HepG2 (cell line): ENCODE results near the gene NAPSA. TPM values are rescaled to one million over a fixed set of nuclear protein-coding genes. Genes with fewer than 3 reads are reported as not detected.

ENCODE experiments used
- ATAC-seq: fragments of 200-7000 bp; cut with Tn5 transposase; 3 replicates; pipeline ENCODE4 v1.9.1; 2020; ENCODE audit warnings: mild to moderate bottlenecking, moderate library complexity
- BruUV-seq: library from RNA; stranded (reverse); fragments of 400-500 nt; replicated peaks from 2 replicates; lab custom pipeline; 2021; lab: Mats Ljungman, UMichigan
- CTCF ChIA-PET: fragments of 300-600 bp; formaldehyde crosslinking; extraction: SDS; loops from one replicate; lab custom pipeline; 2021; ENCODE audit warnings: low total read pairs, inconsistent platforms, low intra/inter-chr PET ratio; lab: Yijun Ruan, JAX
- POLR2A ChIA-PET: fragments of 350-600 bp; sonication (Branson Sonifier 250); formaldehyde crosslinking; loops from one replicate; lab custom pipeline; 2020; ENCODE audit warnings: antibody characterized with exemption, inconsistent platforms; lab: Yijun Ruan, JAX
- DNase-seq: peaks from one replicate; pipeline ENCODE4 v3.0.0-alpha.2; 2015; ENCODE audit warnings: low spot score
- FAIRE-seq: peaks from 3 replicates; lab custom pipeline; 2011; peaks lifted over from hg19 to GRCh38; lab: Jason Lieb, UNC
- H2AFZ ChIP-seq: one replicate; pipeline ENCODE4 v1.6.1; 2011; ENCODE audit warnings: low read length, inconsistent platforms
- H3K27ac ChIP-seq: fragments of 300-600 bp; 3 replicates; pipeline ENCODE4 v1.8.0; 2011; ENCODE audit warnings: mixed run types, mild to moderate bottlenecking, mixed read lengths, low read length, inconsistent platforms; ENCODE audit not compliant: insufficient read depth; ENCODE audit errors: extremely low read length
- H3K27me3 ChIP-seq, 2 experiments: fragments of 200-600 bp in 1 of 2; 2 replicates in 1 of 2; 3 replicates in 1 of 2; pipeline versions ENCODE4 v1.6.0 to v1.8.0; 2011; ENCODE audit warnings: low read length in 2 of 2, mild to moderate bottlenecking in 2 of 2, moderate library complexity in 2 of 2, inconsistent platforms in 1 of 2; ENCODE audit not compliant: insufficient read depth in 2 of 2, control insufficient read depth in 1 of 2
- H3K36me3 ChIP-seq, 2 experiments: fragments of 200-600 bp in 1 of 2; replicated peaks in 1 of 2; 2 replicates in 1 of 2; 3 replicates in 1 of 2; pipeline versions ENCODE4 v1.5.1 to v1.8.0; 2011; ENCODE audit warnings: low read length in 2 of 2, inconsistent platforms in 1 of 2; ENCODE audit not compliant: insufficient read depth in 2 of 2, control insufficient read depth in 1 of 2
- H3K4me1 ChIP-seq: 2 replicates; pipeline ENCODE4 v1.5.1; 2012; ENCODE audit warnings: low read length, inconsistent platforms; ENCODE audit not compliant: insufficient read depth
- H3K4me2 ChIP-seq: 2 replicates; pipeline ENCODE4 v1.6.0; 2011; ENCODE audit warnings: low read depth, low read length, inconsistent platforms
- H3K4me3 ChIP-seq, 3 experiments: fragments of 200-600 bp in 1 of 3; sonication (generic), shearing (Covaris generic) in 1 of 3; replicated peaks in 1 of 3; 2 replicates each; pipeline ENCODE4 v1.5.1; 2011 to 2016; ENCODE audit warnings: low read length in 3 of 3, inconsistent platforms in 2 of 3, low read depth in 2 of 3, mild to moderate bottlenecking in 2 of 3, control low read depth in 1 of 3, mixed read lengths in 1 of 3; ENCODE audit not compliant: insufficient read depth in 1 of 3
- H3K79me2 ChIP-seq: one replicate; pipeline ENCODE4 v1.6.1; 2011; ENCODE audit warnings: low read length, inconsistent platforms; ENCODE audit not compliant: insufficient read depth
- H3K9ac ChIP-seq: 2 replicates; pipeline ENCODE4 v1.6.0; 2011; ENCODE audit warnings: mild to moderate bottlenecking, low read depth, low read length, inconsistent platforms; ENCODE audit not compliant: insufficient read depth
- H3K9me3 ChIP-seq: 2 replicates; pipeline ENCODE4 v1.5.1; 2012; ENCODE audit warnings: mild to moderate bottlenecking, low read length
- H4K20me1 ChIP-seq: 2 replicates; pipeline ENCODE4 v1.6.0; 2011; ENCODE audit warnings: inconsistent platforms, mild to moderate bottlenecking, low read length, moderate library complexity; ENCODE audit not compliant: insufficient read depth
- ATM ChIP-seq: fragments of 450-650 bp; IDR thresholded peaks from 2 replicates; pipeline ENCODE4 v1.7.1; 2017; ENCODE audit warnings: mild to moderate bottlenecking, borderline replicate concordance
- GATA4 ChIP-seq: sonication (generic); IDR thresholded peaks from 2 replicates; pipeline ENCODE4 v1.6.1; 2016; ENCODE audit warnings: antibody characterized with exemption, low read depth, borderline replicate concordance
- HES4 ChIP-seq: sonication (generic); formaldehyde crosslinking; IDR thresholded peaks from 2 replicates; pipeline ENCODE4 v1.9.0; 2021; ENCODE audit warnings: mild to moderate bottlenecking, missing genetic modification reagents, borderline replicate concordance
- ISL2 ChIP-seq: sonication (generic); formaldehyde crosslinking; IDR thresholded peaks from 2 replicates; pipeline ENCODE4 v1.5.0; 2020; ENCODE audit warnings: missing genetic modification reagents
- KDM5A ChIP-seq: fragments of 200-600 bp; sonication (generic); IDR thresholded peaks from 2 replicates; pipeline ENCODE4 v1.7.0; 2018; ENCODE audit warnings: antibody characterized with exemption, mild to moderate bottlenecking, low read length, borderline replicate concordance
- MAFG ChIP-seq: sonication (generic); formaldehyde crosslinking; IDR thresholded peaks from 2 replicates; pipeline ENCODE4 v1.5.1; 2020; ENCODE audit warnings: mild to moderate bottlenecking, missing genetic modification reagents
- MYC ChIP-seq: sonication (generic); formaldehyde crosslinking; IDR thresholded peaks from 2 replicates; pipeline ENCODE4 v1.9.0; 2021; ENCODE audit warnings: missing genetic modification reagents, borderline replicate concordance
- NFAT5 ChIP-seq: sonication (generic); formaldehyde crosslinking; IDR thresholded peaks from 2 replicates; pipeline ENCODE4 v1.4.0; 2020; ENCODE audit warnings: missing genetic modification reagents
- RAD51 ChIP-seq: fragments of 450-650 bp; IDR thresholded peaks from 2 replicates; pipeline ENCODE4 v1.6.1; 2016; ENCODE audit warnings: borderline replicate concordance
- SNAI1 ChIP-seq: sonication (generic); formaldehyde crosslinking; IDR thresholded peaks from 2 replicates; pipeline ENCODE4 v1.5.0; 2020; ENCODE audit warnings: mild to moderate bottlenecking, missing genetic modification reagents, borderline replicate concordance
- ZNF136 ChIP-seq: sonication (generic); formaldehyde crosslinking; IDR thresholded peaks from 2 replicates; pipeline ENCODE4 v1.8.1; 2022; ENCODE audit warnings: low read depth, mild to moderate bottlenecking, moderate library complexity, missing genetic modification reagents
- ZNF143 ChIP-seq: sonication (generic); formaldehyde crosslinking; IDR thresholded peaks from 2 replicates; pipeline ENCODE4 v1.4.0; 2020; ENCODE audit warnings: missing genetic modification reagents
- ZNF275 ChIP-seq: sonication (generic); formaldehyde crosslinking; IDR thresholded peaks from 2 replicates; pipeline ENCODE4 v1.8.0; 2022; ENCODE audit warnings: missing genetic modification reagents, mild to moderate bottlenecking, inconsistent platforms, borderline replicate concordance
- ZNF550 ChIP-seq: sonication (generic); formaldehyde crosslinking; IDR thresholded peaks from 2 replicates; pipeline ENCODE4 v1.4.0; 2020; ENCODE audit warnings: mild to moderate bottlenecking, missing genetic modification reagents, borderline replicate concordance
- ZNF552 ChIP-seq: sonication (generic); formaldehyde crosslinking; IDR thresholded peaks from 2 replicates; pipeline ENCODE4 v1.9.0; 2022; ENCODE audit warnings: missing genetic modification reagents, mild to moderate bottlenecking, borderline replicate concordance
- ZNF770 ChIP-seq: sonication (generic); formaldehyde crosslinking; IDR thresholded peaks from 2 replicates; pipeline ENCODE4 v1.5.0; 2020; ENCODE audit warnings: mild to moderate bottlenecking, missing genetic modification reagents
- ZNF816 ChIP-seq: sonication (generic); formaldehyde crosslinking; IDR thresholded peaks from 2 replicates; pipeline ENCODE4 v1.8.0; 2022; ENCODE audit warnings: missing genetic modification reagents, mild to moderate bottlenecking, borderline replicate concordance
- WGBS: methylation state at CpG from one replicate; pipeline ENCODE4 v1.1.6; 2017; ENCODE audit warnings: low lambda C conversion rate; 5-methylcytosine and 5-hydroxymethylcytosine counted together
- in situ Hi-C: cut with HindIII; loops from 2 replicates; pipeline ENCODE4 v1.10.0; 2017; ENCODE audit warnings: low pct_unique_long_range_greater_than_20kb; ENCODE audit not compliant: extremely low pct_ligation_motif_present
- intact Hi-C: fragments of 100-400 bp; cut with micrococcal nuclease; formaldehyde crosslinking; loops from one replicate; pipeline ENCODE4 v1.10.0; 2022; ENCODE audit not compliant: unreplicated experiment
- polyA plus RNA-seq, 8 experiments: library from polyadenylated mRNA; depleted of rRNA in 3 of 8; stranded (reverse) in 7 of 8; unstranded in 1 of 8; fragments of >200 nt; fragmentation: Illumina TruSeq in 4 of 8; extraction: Trizol in 4 of 8; gene quantifications; 2 replicates each; pipeline versions ENCODE4 v1.2.1 to v1.2.3, GENCODE V29; 2011 to 2016; ENCODE audit warnings: low read depth in 4 of 8, missing spikeins in 1 of 8, mixed read lengths in 1 of 8; ENCODE audit not compliant: insufficient read depth in 1 of 8
- total RNA-seq, 5 experiments: library from RNA; depleted of rRNA; stranded (reverse); fragments of >200 nt; fragmentation: Illumina TruSeq; extraction: Trizol; gene quantifications; 2 replicates each; pipeline ENCODE4 v1.2.3, GENCODE V29; 2016; ENCODE audit warnings: low read depth in 1 of 5

Gene NAPSA
- total and polyA plus RNA-seq, 2 of the 13 experiments (the other 11 are each of a cell fraction or from before 2014, with no cell fraction given): not detected

- H3K27me3 ChIP-seq: no peaks in the 10 kb centered on the region
- no peak overlapping the region for H3K27ac ChIP-seq
- FAIRE-seq (no peak), DNase-seq (no peak), ATAC-seq (no peak)
- intact Hi-C loops (no loop called here), in situ Hi-C loops (no loop called here)
- peaks cover 35% of the 10 kb centered on the region for H3K79me2 ChIP-seq
- no peaks in the 10 kb centered on the region for H4K20me1 ChIP-seq
- ChIA-PET POLR2A (no interaction called here), CTCF (no interaction called here)
- H3K4me1 ChIP-seq: peaks cover 22% of the 10 kb centered on the region
- no peak overlapping the region for H2AFZ ChIP-seq
- WGBS: 98% methylated on average over 8 of the region's 8 CpGs
- no peak overlapping the region for H3K9ac ChIP-seq
- H3K36me3 ChIP-seq: peaks cover 4 to 20% of the 10 kb centered on the region in 2 experiments; a peak in 4 of 5 replicates
- no peaks in the 10 kb centered on the region for H3K9me3 ChIP-seq
- no peak overlapping the region for H3K4me3 ChIP-seq
- TF ChIP-seq ZNF136 (CRISPR knock-in tag): no peak
- no peak for TF ChIP-seq MYC (CRISPR knock-in tag)
- no peak for TF ChIP-seq MAFG (CRISPR knock-in tag)
- TF ChIP-seq SNAI1 (CRISPR knock-in tag): no peak
- TF ChIP-seq ZNF275 (CRISPR knock-in tag): no peak
- no peak for TF ChIP-seq ZNF143 (CRISPR knock-in tag)
- TF ChIP-seq KDM5A: no peak
- TF ChIP-seq ZNF550 (CRISPR knock-in tag): no peak
- no peak for TF ChIP-seq ATM
- no peak for TF ChIP-seq ZNF770 (CRISPR knock-in tag)
- TF ChIP-seq ZNF816 (CRISPR knock-in tag): no peak
- no peak for TF ChIP-seq ISL2
- TF ChIP-seq NFAT5 (CRISPR knock-in tag): no peak
- TF ChIP-seq HES4 (CRISPR knock-in tag): no peak
- TF ChIP-seq ZNF552: no peak
- TF ChIP-seq RAD51: no peak
- TF ChIP-seq GATA4: no peak
- H3K4me2 ChIP-seq: no peak overlapping the region
- BruUV-seq: no TSS peak
These were observed 22.4 kb upstream of the NAPSA start for GRCh38 chr19:50387868-50388245.
